ENCODE data around the gene CBX2.

CBX2 gene

GRCh38 chr17:79806446-79806760 is 28.5 kb downstream of the CBX2 start:
- Histone ChIP-seq H3K79me2 (ENCODE audit: insufficient read depth, low read length) (peaks cover 8% of the 10 kb centered on the region), H4K20me1 (ENCODE audit: insufficient read depth, low read length) (no peaks in the 10 kb centered on the region), H3K27me3 (ENCODE audit: insufficient read depth, low read length, poor library complexity) (peaks cover 39% of the 10 kb centered on the region), H3K9me3 (ENCODE audit: insufficient read depth, low read length, severe bottlenecking) (no peaks in the 10 kb centered on the region), H3K4me1 (ENCODE audit: insufficient read depth, low read length) (peaks cover 52% of the 10 kb centered on the region), H3K4me2 (ENCODE audit: insufficient read depth, low read length) (no peak overlapping the region), H3K9ac (ENCODE audit: low read depth, low read length) (no peak overlapping the region), H2AFZ (ENCODE audit: low read depth, low read length) (no peak overlapping the region), H3K4me3 (ENCODE audit: low read depth in 1 of 2, low read length in 2 of 2) (no peak overlapping the region), H3K36me3 (ENCODE audit: insufficient read depth, low read length) (no peaks in the 10 kb centered on the region), H3K27ac (ENCODE audit: low read length) (no peak overlapping the region)
- ATAC-seq (ENCODE audit: insufficient read depth, low read depth) = no peak
- TF ChIP-seq EZH2 (IDR thresholded peaks at IDR 0.05; ENCODE audit: borderline replicate concordance, low read depth, low read length, severe bottlenecking) = no peak
- TF ChIP-seq CTCF (IDR thresholded peaks at IDR 0.05; ENCODE audit: borderline replicate concordance, extremely low read depth, low read length, poor library complexity, severe bottlenecking) = no peak
- no peak for DNase-seq

DNA sequence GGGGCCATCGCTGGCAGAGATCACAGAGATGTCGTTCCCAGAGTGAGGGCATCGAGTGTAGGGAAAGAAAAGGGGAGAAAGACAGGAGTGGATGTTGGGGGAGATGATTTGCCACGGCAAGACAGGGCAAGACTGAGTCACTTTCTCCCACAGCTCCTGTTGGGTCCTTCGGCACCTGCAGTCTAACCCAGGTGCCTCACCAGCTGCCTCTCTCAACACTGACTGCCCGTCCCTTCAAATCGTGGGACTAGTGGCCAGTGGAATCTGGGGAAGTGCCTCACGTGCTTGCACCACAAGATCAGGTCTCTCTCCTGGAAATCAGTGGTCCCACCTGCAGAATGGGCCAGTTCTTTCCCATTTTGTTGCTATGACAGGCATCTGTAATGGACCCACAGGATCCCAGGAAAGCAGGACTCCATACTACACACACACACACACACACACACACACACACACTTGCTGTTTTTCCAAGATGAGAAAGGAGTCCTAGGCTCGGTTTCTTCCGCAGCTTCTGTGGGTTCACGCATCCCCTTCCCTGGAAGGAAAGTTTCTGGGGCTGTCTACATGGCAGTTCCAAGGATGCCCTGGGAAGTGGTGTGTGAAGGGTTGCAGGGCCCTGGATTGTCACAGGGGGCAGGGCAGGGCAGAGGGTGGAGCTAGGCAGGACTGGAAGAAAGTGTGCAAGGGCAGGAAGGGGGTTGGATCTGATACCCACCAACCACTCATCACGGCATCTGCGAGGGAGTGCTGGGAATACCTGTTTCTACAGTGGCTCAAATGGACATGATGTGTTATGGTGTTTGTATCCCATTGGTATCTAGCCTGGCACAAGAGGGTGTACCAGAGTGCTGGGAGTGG is 29.1 kb downstream of the CBX2 start:
- no peaks in the 10 kb centered on the region for H4K20me1 ChIP-seq (ENCODE audit: insufficient read depth, low read length)
- peaks cover 56% of the 10 kb centered on the region for H3K4me1 ChIP-seq (ENCODE audit: insufficient read depth, low read length)
- H3K27me3 ChIP-seq (ENCODE audit: insufficient read depth, low read length, poor library complexity) = peaks cover 46% of the 10 kb centered on the region

DNA sequence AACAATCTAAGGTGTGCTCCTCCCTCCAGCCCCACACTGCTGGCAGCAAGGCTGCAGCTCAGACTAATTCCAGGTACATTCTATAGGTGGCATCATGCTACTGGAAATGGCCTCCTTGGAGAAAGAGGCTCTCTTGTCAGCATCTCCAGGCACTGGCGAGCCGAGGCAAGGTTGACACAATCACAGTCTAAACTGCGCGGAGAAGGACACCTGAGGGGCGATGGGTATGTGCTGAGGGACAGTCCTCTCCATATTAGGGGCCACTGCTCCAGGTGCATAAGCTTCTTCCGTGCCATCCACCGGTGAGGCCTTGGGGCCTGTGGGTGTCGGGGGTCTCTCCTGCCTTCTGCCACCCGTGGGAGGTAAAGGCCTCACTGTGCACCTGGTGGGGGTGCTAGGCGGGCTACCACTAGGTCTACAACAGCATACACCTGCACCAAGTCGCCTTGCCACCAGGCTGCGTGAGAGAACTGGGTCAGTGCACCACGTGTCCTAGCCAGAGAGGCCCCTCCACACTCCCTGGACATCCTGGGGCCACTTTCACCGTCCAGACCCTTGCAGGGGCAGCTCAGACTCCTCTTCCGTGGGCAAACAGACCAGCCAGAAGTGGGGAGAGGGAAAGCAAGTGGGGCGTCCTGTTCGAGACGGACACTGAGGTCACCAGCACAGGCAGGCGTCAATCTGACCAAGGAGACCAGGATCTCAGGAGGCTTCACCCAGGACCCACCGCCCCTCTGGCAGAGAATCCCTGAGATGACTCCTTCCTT is 31.0 kb downstream of the CBX2 start:
- Histone ChIP-seq H3K27me3 (ENCODE audit: insufficient read depth, low read length, poor library complexity) (peaks cover 56% of the 10 kb centered on the region), H3K4me1 (ENCODE audit: insufficient read depth, low read length) (peaks cover 59% of the 10 kb centered on the region), H2AFZ (ENCODE audit: low read depth, low read length) (no peak overlapping the region), H3K4me3 (ENCODE audit: low read depth in 1 of 2, low read length in 2 of 2) (no peak overlapping the region), H4K20me1 (ENCODE audit: insufficient read depth, low read length) (no peaks in the 10 kb centered on the region), H3K27ac (ENCODE audit: low read length) (no peak overlapping the region), H3K9ac (ENCODE audit: low read depth, low read length) (no peak overlapping the region), H3K9me3 (ENCODE audit: insufficient read depth, low read length, severe bottlenecking) (no peaks in the 10 kb centered on the region), H3K79me2 (ENCODE audit: insufficient read depth, low read length) (peaks cover 1% of the 10 kb centered on the region; the same call in 1 of the 2 replicates), H3K36me3 (ENCODE audit: insufficient read depth, low read length) (no peaks in the 10 kb centered on the region), H3K4me2 (ENCODE audit: insufficient read depth, low read length) (no peak overlapping the region)
- DNase-seq (peak; percentile 39), ATAC-seq (ENCODE audit: insufficient read depth, low read depth) (no peak)
- no peak for TF ChIP-seq EZH2 (IDR thresholded peaks at IDR 0.05; ENCODE audit: borderline replicate concordance, low read depth, low read length, severe bottlenecking)
- TF ChIP-seq CTCF (IDR thresholded peaks at IDR 0.05; ENCODE audit: borderline replicate concordance, extremely low read depth, low read length, poor library complexity, severe bottlenecking) = peak; percentile 64

More for the DNA sequence above, 29.1 kb downstream of the CBX2 start:
- no peak overlapping the region for H3K27ac ChIP-seq (ENCODE audit: low read length)
- no peak overlapping the region for H3K9ac ChIP-seq (ENCODE audit: low read depth, low read length)
- peaks cover 8% of the 10 kb centered on the region for H3K79me2 ChIP-seq (ENCODE audit: insufficient read depth, low read length)
- ATAC-seq (ENCODE audit: insufficient read depth, low read depth) (no peak), DNase-seq (no peak)
- no peak overlapping the region for H3K4me3 ChIP-seq (ENCODE audit: low read depth in 1 of 2, low read length in 2 of 2)
- H3K36me3 ChIP-seq (ENCODE audit: insufficient read depth, low read length) = no peaks in the 10 kb centered on the region
- H2AFZ ChIP-seq (ENCODE audit: low read depth, low read length) = no peak overlapping the region
- TF ChIP-seq EZH2 (IDR thresholded peaks at IDR 0.05; ENCODE audit: borderline replicate concordance, low read depth, low read length, severe bottlenecking) = no peak
- no peak for TF ChIP-seq CTCF (IDR thresholded peaks at IDR 0.05; ENCODE audit: borderline replicate concordance, extremely low read depth, low read length, poor library complexity, severe bottlenecking)
- no peak overlapping the region for H3K4me2 ChIP-seq (ENCODE audit: insufficient read depth, low read length)
- H3K9me3 ChIP-seq (ENCODE audit: insufficient read depth, low read length, severe bottlenecking) = no peaks in the 10 kb centered on the region

Measured in DND-41 (cell line).